ENCODE measurements around the gene LGMN.

GRCh38 chr14:92670643-92671366, 77.6 kb downstream of the LGMN start:
- TF ChIP-seq CTCF (IDR thresholded peaks at IDR 0.05) (no peak), POLR2AphosphoS5 (IDR thresholded peaks at IDR 0.05; ENCODE audit: low read depth, low read length) (no peak), REST (IDR thresholded peaks at IDR 0.05; ENCODE audit: insufficient read depth in 1 of 2, low read depth in 2 of 2, low read length in 1 of 2) (no peak)

All from Panc1 (cell line).